Activated naive CD4-positive, alpha-beta T cell treated with anti-CD3 and anti-CD28 coated beads, Interleukin-2, amount 50 U/mL, for 24 hours (primary cell): ENCODE measurements around the gene ELP5.

ENCODE experiments used
- H3K27ac Mint-ChIP-seq: one replicate; pipeline ENCODE4 v1.8.0; 2021; ENCODE audit warnings: mild to moderate bottlenecking, mixed read lengths
- H3K27me3 Mint-ChIP-seq: one replicate; pipeline ENCODE4 v1.8.0; 2021; ENCODE audit warnings: mixed read lengths
- H3K36me3 Mint-ChIP-seq: one replicate; pipeline ENCODE4 v1.8.0; 2021; ENCODE audit warnings: mixed read lengths
- H3K4me1 Mint-ChIP-seq: one replicate; pipeline ENCODE4 v1.8.0; 2021; ENCODE audit warnings: mixed read lengths
- H3K4me3 Mint-ChIP-seq: one replicate; pipeline ENCODE4 v1.8.0; 2021; ENCODE audit warnings: mild to moderate bottlenecking, mixed read lengths
- H3K9me3 Mint-ChIP-seq: one replicate; pipeline ENCODE4 v1.8.0; 2021; ENCODE audit warnings: mixed read lengths

The ELP5 gene, protein sequence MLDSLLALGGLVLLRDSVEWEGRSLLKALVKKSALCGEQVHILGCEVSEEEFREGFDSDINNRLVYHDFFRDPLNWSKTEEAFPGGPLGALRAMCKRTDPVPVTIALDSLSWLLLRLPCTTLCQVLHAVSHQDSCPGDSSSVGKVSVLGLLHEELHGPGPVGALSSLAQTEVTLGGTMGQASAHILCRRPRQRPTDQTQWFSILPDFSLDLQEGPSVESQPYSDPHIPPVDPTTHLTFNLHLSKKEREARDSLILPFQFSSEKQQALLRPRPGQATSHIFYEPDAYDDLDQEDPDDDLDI

GRCh38 chr17:7252176-7253043, at the start of gene ELP5:
ELP5 (plus strand) TSS chr17:7252215; CDS start chr17:7252551, 336 bp downstream.
- H3K27ac Mint-ChIP-seq, result peak within 1 kb of the TSS; percentile 99
- peaks cover 39% of the 10 kb centered on the region for H3K4me1 Mint-ChIP-seq
- no peaks in the 10 kb centered on the region for H3K9me3 Mint-ChIP-seq
- no peaks in the 10 kb centered on the region for H3K27me3 Mint-ChIP-seq
- H3K36me3 Mint-ChIP-seq, result peaks cover 7% of the 10 kb centered on the region
- peak within 1 kb of the TSS; percentile 92 for H3K4me3 Mint-ChIP-seq

- Mint-ChIP-seq H3K27ac (no peak overlapping the region), H3K36me3 (no peaks in the 10 kb centered on the region), H3K27me3 (no peaks in the 10 kb centered on the region), H3K4me1 (peaks cover 36% of the 10 kb centered on the region), H3K9me3 (no peaks in the 10 kb centered on the region), H3K4me3 (peak overlapping the region; percentile 52)
These were observed 48.6 kb upstream of the ELP5 start for GRCh38 chr17:7203391-7203790.

- Mint-ChIP-seq H3K27me3 (no peaks in the 10 kb centered on the region), H3K4me1 (peaks cover 36% of the 10 kb centered on the region), H3K27ac (peak overlapping the region; percentile 82), H3K36me3 (no peaks in the 10 kb centered on the region), H3K4me3 (peak overlapping the region; percentile 71), H3K9me3 (no peaks in the 10 kb centered on the region)
These were observed 47.7 kb upstream of the ELP5 start for GRCh38 chr17:7204336-7204735.

- Mint-ChIP-seq H3K4me3 (peak overlapping the region; percentile 71), H3K36me3 (no peaks in the 10 kb centered on the region), H3K4me1 (peaks cover 37% of the 10 kb centered on the region), H3K9me3 (no peaks in the 10 kb centered on the region), H3K27ac (peak overlapping the region; percentile 82), H3K27me3 (no peaks in the 10 kb centered on the region)
These were observed 47.1 kb upstream of the ELP5 start for GRCh38 chr17:7204828-7205461.

GRCh38 chr17:7205561-7205960, 46.5 kb upstream of the ELP5 start:
- Mint-ChIP-seq H3K4me1 (peaks cover 41% of the 10 kb centered on the region), H3K4me3 (peak overlapping the region; percentile 71), H3K27me3 (no peaks in the 10 kb centered on the region), H3K27ac (peak overlapping the region; percentile 90), H3K36me3 (no peaks in the 10 kb centered on the region), H3K9me3 (no peaks in the 10 kb centered on the region)

DNA sequence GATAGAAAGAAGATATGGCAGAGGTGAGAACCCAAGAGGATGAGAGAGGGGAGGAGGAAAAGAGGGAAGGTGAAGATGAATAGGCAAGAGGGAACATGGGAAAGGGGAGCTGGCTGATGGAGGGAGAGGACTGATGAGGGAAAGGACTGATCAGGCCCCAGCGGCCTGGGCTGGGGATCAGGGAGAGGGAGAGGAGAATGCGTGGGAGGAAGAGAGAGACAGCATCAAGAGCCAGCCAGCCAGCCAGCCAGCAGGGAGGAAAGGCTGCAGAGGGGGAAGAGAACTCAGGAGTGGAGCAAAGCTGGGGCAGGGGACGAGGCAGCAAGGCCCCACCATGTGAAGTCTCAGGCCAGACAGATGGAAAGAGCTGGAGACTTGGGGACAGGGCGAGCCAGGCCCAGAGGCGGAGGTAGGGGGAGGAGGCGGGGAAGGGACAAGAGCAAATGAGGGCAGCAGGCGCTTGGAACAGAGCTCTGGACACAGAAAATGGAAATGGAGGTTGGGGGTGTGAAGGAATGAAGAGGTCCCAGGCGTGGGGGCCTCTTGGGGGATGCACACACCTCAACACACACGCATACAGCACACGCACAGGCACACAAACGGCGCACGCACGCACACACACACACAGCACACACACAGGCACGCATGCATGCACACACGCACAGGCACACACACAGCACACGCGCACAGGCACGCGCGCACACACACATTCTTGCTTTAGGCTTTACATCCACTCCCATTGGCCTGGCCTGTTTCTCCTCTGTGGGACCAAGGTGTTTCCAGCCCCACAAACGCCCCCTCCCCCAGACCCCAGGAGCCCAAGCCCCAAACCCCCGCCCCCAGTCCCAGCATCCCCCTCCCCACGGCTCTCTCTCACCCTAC, 44.7 kb upstream of the ELP5 start:
- Mint-ChIP-seq H3K4me1 (peaks cover 47% of the 10 kb centered on the region), H3K36me3 (no peaks in the 10 kb centered on the region), H3K9me3 (no peaks in the 10 kb centered on the region), H3K27ac (peak overlapping the region; percentile 90), H3K4me3 (no peak overlapping the region), H3K27me3 (no peaks in the 10 kb centered on the region)

- Mint-ChIP-seq H3K27me3 (no peaks in the 10 kb centered on the region), H3K36me3 (no peaks in the 10 kb centered on the region), H3K4me1 (peaks cover 48% of the 10 kb centered on the region), H3K9me3 (no peaks in the 10 kb centered on the region), H3K27ac (no peak overlapping the region), H3K4me3 (no peak overlapping the region)
These were observed 43.9 kb upstream of the ELP5 start for GRCh38 chr17:7208027-7208571.

- Mint-ChIP-seq H3K9me3 (no peaks in the 10 kb centered on the region), H3K27ac (no peak overlapping the region), H3K4me1 (peaks cover 52% of the 10 kb centered on the region), H3K36me3 (no peaks in the 10 kb centered on the region), H3K4me3 (no peak overlapping the region), H3K27me3 (no peaks in the 10 kb centered on the region)
These were observed 43.1 kb upstream of the ELP5 start for GRCh38 chr17:7208754-7209460.

GRCh38 chr17:7211491-7212273, 40.3 kb upstream of the ELP5 start:
- no peaks in the 10 kb centered on the region for H3K9me3 Mint-ChIP-seq

GRCh38 chr17:7213895-7214299, 38.1 kb upstream of the ELP5 start:
- peak overlapping the region; percentile 91 for H3K4me3 Mint-ChIP-seq
- no peaks in the 10 kb centered on the region for H3K9me3 Mint-ChIP-seq
- H3K27ac Mint-ChIP-seq, result peak overlapping the region; percentile 99
- H3K36me3 Mint-ChIP-seq, result no peaks in the 10 kb centered on the region
- peaks cover 66% of the 10 kb centered on the region for H3K4me1 Mint-ChIP-seq
- no peaks in the 10 kb centered on the region for H3K27me3 Mint-ChIP-seq

More at GRCh38 chr17:7211491-7212273, 40.3 kb upstream of the ELP5 start:
- Mint-ChIP-seq H3K4me3 (no peak overlapping the region), H3K27me3 (no peaks in the 10 kb centered on the region), H3K4me1 (peaks cover 52% of the 10 kb centered on the region), H3K36me3 (no peaks in the 10 kb centered on the region), H3K27ac (no peak overlapping the region)

DNA sequence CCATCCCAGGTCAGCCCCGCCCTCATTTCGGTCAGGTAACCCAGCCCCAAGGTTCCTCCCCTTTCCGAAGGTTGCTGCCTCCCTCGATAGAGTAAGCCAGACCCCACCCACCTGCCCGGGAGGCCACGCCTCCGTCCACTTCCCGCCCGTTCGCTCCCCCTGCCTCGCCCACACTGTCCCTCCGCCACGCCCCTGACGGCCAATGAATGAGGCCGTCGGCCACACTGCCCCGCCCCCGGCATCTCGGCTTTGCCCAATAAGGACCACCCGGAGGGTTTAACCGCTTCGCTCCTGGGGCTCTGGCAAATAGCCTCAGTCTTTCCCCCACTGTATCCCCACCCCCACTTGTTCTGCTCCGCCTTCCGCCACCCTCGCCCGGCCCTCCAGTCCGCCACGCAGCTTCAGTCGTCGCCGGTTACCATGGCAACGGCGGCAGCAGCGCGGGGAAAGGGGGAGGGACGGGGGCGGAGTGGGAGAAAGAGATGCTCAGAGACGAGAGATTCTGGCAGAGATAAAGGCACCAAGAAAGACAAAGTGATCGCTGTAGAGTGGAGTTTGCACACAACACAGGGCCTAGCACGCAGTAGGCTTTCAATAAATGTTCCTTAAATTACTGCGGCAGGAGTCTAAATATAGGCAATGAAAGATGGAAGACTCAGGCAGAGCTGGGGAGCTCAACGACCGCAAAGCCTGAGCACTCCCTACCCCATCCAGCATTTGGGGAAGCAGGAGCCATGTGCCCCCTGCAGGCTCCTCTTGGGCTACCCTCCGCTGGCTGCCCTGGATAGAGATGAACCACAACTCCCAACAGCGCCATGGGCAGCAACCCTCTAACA, 37.5 kb upstream of the ELP5 start:
- Mint-ChIP-seq H3K4me1 (peaks cover 72% of the 10 kb centered on the region), H3K4me3 (peak overlapping the region; percentile 91), H3K36me3 (no peaks in the 10 kb centered on the region), H3K9me3 (no peaks in the 10 kb centered on the region), H3K27me3 (no peaks in the 10 kb centered on the region), H3K27ac (peak overlapping the region; percentile 99)

GRCh38 chr17:7215136-7215638, 36.8 kb upstream of the ELP5 start:
- Mint-ChIP-seq H3K4me1 (peaks cover 71% of the 10 kb centered on the region), H3K9me3 (no peaks in the 10 kb centered on the region), H3K36me3 (no peaks in the 10 kb centered on the region), H3K27me3 (no peaks in the 10 kb centered on the region), H3K27ac (peak overlapping the region; percentile 99), H3K4me3 (peak overlapping the region; percentile 91)

DNA sequence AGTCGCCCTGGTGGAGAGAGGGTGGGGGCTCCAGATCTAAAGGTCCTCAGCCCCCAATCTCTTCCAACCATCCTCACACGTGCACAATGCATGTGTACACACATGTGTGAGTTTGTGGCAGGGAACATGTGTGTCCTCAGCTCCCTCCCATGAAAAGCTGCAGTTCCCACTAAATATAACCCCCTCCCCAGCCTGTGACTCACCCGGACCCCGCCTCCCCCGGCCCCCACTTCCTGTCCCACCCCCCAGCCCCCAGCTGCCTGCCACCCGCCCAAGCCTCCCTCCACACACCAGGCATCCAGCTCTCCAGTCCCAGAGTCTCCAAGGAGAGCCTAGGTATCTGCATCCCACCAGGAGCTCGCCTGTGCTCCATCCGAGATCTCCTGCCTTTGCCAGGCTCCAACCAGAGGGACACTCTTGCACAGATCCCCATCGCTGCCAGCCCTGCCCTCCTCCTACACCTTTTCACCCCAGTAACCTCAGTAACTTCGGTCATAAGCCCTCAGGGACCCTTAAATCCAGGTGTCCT, 36.3 kb upstream of the ELP5 start:
- Mint-ChIP-seq H3K36me3 (no peaks in the 10 kb centered on the region), H3K4me1 (peaks cover 75% of the 10 kb centered on the region), H3K27ac (peak overlapping the region; percentile 31), H3K27me3 (no peaks in the 10 kb centered on the region), H3K9me3 (no peaks in the 10 kb centered on the region), H3K4me3 (peak overlapping the region; percentile 91)
